Measurements from ENCODE around the gene SLC6A18. TPM values are rescaled to one million over a fixed set of nuclear protein-coding genes. Genes with fewer than 3 reads are reported as not detected.

The SLC6A18 gene
- total and polyA plus RNA-seq, 10 of the 15 experiments (the other 5 are each of a cell fraction or from before 2014, with no cell fraction given): not detected

DNA sequence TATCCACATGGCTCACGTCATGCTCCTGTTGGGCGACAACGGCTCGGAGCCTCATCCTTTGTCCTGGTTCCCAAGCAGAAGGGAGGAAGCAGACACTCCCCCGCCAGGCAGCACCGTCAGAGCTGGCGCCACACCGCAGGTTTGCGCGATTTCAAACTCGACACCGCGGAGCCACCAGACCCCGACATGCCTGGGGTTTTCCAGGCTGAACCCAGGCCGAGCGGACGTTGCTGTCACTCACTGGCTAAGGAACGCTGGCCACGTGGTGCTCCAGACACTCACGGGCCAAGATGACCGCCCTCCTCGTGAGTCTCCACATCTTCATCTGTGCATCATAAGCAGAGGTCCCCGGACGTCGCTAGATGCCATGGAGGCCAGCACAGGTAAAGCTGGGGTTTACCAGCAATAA is 60.7 kb downstream of the SLC6A18 start:
- ATAC-seq: no peak
- no peak overlapping the region for H3K9ac ChIP-seq (ENCODE audit: control insufficient read depth, insufficient read depth, low read length)
- no peak overlapping the region for H3K4me2 ChIP-seq (ENCODE audit: control insufficient read depth, insufficient read depth)
- H4K20me1 ChIP-seq (ENCODE audit: control insufficient read depth, insufficient read depth): no peaks in the 10 kb centered on the region
- CTCF ChIA-PET: no interaction called here
- BruUV-seq (replicated peaks): no TSS peak
- H2AFZ ChIP-seq (ENCODE audit: control insufficient read depth, low read depth, low read length): no peak overlapping the region
- no peaks in the 10 kb centered on the region for H3K27me3 ChIP-seq (replicated peaks in 1 of 2; ENCODE audit: control insufficient read depth in 2 of 2, insufficient read depth in 2 of 2, low read length in 1 of 2)
- no peaks in the 10 kb centered on the region for H3K4me1 ChIP-seq (ENCODE audit: control insufficient read depth, insufficient read depth, low read length)
- RAD21 ChIA-PET (ENCODE audit: unreplicated experiment): no interaction called here
- no peak overlapping the region for H3K27ac ChIP-seq (ENCODE audit: control insufficient read depth, insufficient read depth)
- TF ChIP-seq ETV6 (conservative IDR thresholded peaks at IDR 0.05 in 1 of 2, IDR thresholded peaks at IDR 0.05 in 1 of 2; ENCODE audit: borderline replicate concordance in 1 of 2, low read depth in 1 of 2) (no peak), MXI1 (IDR thresholded peaks at IDR 0.05; ENCODE audit: low read depth, low read length) (no peak), MTA2 (IDR thresholded peaks at IDR 0.05; ENCODE audit: low read depth) (no peak), RUNX3 (IDR thresholded peaks at IDR 0.05; ENCODE audit: low read length) (no peak), CBX3 (IDR thresholded peaks at IDR 0.05; ENCODE audit: borderline replicate concordance, low read depth) (no peak), LARP7 (IDR thresholded peaks at IDR 0.05) (no peak), CHD1 (IDR thresholded peaks at IDR 0.05; ENCODE audit: low read depth, low read length) (no peak)
- TF ChIP-seq, protein P1, sequence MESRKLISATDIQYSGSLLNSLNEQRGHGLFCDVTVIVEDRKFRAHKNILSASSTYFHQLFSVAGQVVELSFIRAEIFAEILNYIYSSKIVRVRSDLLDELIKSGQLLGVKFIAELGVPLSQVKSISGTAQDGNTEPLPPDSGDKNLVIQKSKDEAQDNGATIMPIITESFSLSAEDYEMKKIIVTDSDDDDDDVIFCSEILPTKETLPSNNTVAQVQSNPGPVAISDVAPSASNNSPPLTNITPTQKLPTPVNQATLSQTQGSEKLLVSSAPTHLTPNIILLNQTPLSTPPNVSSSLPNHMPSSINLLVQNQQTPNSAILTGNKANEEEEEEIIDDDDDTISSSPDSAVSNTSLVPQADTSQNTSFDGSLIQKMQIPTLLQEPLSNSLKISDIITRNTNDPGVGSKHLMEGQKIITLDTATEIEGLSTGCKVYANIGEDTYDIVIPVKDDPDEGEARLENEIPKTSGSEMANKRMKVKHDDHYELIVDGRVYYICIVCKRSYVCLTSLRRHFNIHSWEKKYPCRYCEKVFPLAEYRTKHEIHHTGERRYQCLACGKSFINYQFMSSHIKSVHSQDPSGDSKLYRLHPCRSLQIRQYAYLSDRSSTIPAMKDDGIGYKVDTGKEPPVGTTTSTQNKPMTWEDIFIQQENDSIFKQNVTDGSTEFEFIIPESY (IDR thresholded peaks at IDR 0.05): no peak
- peaks cover 3% of the 10 kb centered on the region; the same call in 1 of the 3 replicates for H3K9me3 ChIP-seq (replicated peaks; ENCODE audit: control insufficient read depth, insufficient read depth, low read length)
- DNase-seq (ENCODE audit: low read depth, low spot score): no peak
- H3K36me3 ChIP-seq (ENCODE audit: control insufficient read depth in 2 of 2, insufficient read depth in 2 of 2, low read length in 1 of 2): no peaks in the 10 kb centered on the region; a peak in 2 of 4 replicates
- H3K79me2 ChIP-seq (ENCODE audit: control insufficient read depth, insufficient read depth, low read length): no peaks in the 10 kb centered on the region
- POLR2A ChIA-PET: no interaction called here
- SMC1A ChIA-PET (ENCODE audit: uncharacterized antibody, unreplicated experiment): interaction anchor here (1.1 kb wide), 1 partner anchor 111 kb away, joined by 3 read pairs; no protein-coding TSS in a partner anchor
- in situ Hi-C loops (cut with MboI): no loop called here
- no peak overlapping the region for H3K4me3 ChIP-seq
- WGBS (ENCODE audit: insufficient coverage, insufficient replicate concordance, low lambda C conversion rate, missing lambda C conversion rate): 75% methylated on average over 24 of the region's 25 CpGs
- FAIRE-seq: no peak
- intact Hi-C loops (cut with micrococcal nuclease; ENCODE audit: unreplicated experiment): no loop called here
